Stimulated activated CD4-positive, alpha-beta T cell treated with anti-CD3 and anti-CD28 coated beads, Interleukin-1b, Interleukin-23, amount 100 ng/mL, for 4 hours (primary cell): ENCODE measurements around the gene CHST4.
"Not testable (repeated sequence)": the region's sequence is repeated elsewhere in the genome, so short reads cannot be mapped to it uniquely, and the experiment has no call there.

Experiments used
- DNase-seq, 2 donors: peaks; one replicate each; pipeline ENCODE4 v3.0.0-alpha.2; 2020; ENCODE audit warnings: low read depth in 2 of 2

Gene CHST4

DNA sequence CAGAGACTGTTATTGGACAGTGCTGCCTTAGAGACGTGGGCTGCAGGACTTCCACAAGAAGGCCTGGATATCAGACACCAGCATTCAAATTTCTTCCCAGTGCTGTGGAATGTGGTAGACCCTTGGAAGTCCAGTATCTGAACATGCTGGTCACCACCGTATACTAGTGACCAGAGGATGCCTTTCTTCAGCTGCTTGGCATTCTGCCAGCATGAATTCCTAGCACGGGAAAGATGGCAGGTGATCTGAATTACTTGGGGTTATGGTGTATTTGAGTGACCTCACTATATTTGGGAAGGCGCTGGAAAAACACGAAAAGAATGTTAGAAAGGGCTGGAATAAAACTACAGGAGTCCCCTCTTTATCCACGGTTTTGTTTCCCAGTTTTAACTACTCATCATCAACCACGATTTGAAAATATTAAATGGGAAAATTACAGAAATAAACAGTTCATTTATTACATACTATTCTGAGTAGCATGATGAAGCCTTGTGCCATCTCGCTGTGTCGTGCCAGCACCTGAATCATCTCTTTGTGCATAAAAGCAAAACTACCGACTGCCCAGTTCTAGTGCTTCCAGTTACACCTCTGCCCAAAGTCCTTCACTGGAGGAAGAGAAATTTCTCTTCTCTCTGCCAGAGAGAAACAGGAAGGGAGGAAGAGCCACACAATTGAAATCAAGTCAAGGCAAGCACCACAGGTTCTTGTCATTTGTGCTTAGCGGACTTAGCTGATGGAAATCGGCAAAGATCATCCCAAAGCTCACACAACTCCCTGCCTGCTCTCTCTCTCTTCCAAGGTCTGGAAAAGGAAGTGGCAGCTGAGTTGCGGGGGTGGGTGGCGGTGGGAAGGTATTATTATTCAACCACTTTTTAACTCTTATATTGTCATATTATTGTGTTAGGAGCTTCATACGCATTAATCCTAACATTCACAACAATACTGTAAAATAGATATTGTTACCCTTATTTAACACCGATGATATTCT, 1.4 kb upstream of the CHST4 start:
- no peak for DNase-seq

DNA sequence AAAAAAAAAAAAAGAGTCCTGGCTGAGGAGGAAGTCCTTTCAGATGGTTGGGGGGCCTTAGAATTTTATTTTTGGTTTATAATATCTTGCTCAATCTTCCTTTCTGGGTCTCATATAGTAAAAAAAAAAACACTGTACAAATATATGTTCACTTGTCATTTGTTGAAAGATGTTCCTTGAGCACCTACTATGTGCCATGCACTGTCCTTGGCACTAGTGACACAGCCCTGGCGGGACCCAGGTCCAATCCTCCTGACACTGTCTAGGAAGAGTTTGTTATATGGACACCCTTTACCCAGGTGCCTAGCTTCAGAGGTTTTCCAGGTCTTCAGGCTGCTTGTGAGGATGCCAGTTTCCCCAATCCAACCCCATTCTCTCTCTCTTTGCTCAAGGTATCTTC, 2.0 kb downstream of the CHST4 start:
- DNase-seq, result no peak

DNA sequence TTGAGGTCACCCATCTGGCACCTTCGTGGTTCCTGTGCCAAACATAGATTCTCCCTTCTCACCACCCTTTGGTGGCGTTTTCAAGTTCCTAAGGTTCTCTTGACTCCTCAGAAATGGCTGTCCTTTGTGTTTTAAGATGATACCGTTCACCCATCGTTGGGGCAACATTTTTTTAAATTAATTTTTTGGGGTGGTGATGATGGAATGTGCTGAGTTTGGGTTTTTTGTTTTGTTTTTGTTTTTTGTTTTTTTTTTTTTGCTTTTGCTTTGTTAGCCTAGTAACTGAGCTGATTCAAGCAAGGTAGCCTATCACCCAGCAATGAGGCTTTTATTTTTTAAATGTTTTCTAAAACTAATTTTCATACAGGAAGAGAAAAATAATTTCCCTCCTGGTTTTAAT, 2.6 kb downstream of the CHST4 start:
- no peak for DNase-seq

DNA sequence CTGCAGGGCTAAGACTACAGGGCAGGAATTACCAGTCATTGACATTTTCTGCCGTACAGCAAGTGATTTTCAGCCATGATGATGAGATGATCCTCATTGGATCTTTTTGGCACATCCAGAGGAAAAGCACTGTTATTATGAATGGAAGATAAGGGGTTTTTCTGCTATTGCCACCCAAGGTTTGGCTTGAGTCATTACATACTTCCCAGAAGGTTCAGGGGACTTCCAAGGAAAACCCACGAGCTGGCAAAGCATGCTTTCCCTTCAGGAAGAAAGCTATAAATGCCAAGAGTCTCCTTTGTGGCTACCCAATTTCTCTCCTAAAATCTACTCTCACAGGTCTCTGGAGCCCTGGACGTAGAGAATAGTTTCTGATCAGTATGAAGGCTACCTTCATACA, 6.1 kb downstream of the CHST4 start:
- DNase-seq, result no peak

DNA sequence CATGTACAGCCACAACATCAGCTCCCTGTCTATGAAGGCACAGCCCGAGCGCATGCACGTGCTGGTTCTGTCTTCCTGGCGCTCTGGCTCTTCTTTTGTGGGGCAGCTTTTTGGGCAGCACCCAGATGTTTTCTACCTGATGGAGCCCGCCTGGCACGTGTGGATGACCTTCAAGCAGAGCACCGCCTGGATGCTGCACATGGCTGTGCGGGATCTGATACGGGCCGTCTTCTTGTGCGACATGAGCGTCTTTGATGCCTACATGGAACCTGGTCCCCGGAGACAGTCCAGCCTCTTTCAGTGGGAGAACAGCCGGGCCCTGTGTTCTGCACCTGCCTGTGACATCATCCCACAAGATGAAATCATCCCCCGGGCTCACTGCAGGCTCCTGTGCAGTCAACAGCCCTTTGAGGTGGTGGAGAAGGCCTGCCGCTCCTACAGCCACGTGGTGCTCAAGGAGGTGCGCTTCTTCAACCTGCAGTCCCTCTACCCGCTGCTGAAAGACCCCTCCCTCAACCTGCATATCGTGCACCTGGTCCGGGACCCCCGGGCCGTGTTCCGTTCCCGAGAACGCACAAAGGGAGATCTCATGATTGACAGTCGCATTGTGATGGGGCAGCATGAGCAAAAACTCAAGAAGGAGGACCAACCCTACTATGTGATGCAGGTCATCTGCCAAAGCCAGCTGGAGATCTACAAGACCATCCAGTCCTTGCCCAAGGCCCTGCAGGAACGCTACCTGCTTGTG, 10.7 kb downstream of the CHST4 start:
- no peak for DNase-seq

DNA sequence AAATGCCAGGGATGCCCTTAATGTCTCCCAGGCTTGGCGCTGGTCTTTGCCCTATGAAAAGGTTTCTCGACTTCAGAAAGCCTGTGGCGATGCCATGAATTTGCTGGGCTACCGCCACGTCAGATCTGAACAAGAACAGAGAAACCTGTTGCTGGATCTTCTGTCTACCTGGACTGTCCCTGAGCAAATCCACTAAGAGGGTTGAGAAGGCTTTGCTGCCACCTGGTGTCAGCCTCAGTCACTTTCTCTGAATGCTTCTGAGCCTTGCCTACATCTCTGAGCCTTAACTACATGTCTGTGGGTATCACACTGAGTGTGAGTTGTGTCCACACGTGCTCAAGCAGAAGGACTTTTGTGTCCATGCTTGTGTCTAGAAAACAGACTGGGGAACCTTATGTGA, 11.4 kb downstream of the CHST4 start:
- DNase-seq, result peak in 1 of 2 donors; percentile 16

DNA sequence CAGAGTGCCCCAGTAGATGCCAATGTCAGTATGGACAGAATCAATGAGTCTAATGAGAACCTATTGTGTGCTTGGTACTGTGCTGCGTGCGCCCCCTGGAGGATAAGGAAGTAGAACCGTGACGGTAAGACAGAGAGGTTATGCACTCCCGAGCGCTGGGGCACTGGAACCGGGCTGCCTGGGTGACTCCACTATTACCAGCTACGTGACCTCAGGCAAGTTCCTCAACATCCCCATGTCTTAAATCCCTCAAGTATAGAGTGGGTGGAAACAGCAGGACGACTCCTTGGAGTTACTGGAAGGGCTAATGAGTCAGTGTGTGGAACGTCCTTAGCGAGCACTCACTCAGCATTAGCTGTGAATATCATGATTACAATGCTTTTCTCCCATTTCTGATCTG, 16.2 kb downstream of the CHST4 start:
- peak; percentile 29 to 39 for DNase-seq

DNA sequence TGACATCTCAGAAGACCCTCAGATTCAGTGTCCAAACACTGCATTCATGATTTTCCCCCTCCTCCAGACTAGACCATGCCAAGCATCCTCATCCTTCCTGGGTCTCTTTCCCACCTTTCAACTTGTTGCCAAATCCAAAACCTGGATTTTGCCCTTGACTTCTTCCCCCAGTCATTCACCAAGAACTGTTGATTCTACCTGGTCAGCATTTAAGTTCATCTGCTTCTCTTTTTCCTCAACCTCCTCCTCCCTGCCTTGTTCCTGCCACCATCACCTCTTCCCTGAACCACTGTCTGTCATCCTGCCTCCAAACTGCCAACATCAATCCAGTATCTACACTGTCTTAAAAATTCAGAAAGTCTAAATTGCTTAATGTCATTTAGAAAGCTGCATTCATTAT, 20.9 kb downstream of the CHST4 start:
- DNase-seq, result no peak

DNA sequence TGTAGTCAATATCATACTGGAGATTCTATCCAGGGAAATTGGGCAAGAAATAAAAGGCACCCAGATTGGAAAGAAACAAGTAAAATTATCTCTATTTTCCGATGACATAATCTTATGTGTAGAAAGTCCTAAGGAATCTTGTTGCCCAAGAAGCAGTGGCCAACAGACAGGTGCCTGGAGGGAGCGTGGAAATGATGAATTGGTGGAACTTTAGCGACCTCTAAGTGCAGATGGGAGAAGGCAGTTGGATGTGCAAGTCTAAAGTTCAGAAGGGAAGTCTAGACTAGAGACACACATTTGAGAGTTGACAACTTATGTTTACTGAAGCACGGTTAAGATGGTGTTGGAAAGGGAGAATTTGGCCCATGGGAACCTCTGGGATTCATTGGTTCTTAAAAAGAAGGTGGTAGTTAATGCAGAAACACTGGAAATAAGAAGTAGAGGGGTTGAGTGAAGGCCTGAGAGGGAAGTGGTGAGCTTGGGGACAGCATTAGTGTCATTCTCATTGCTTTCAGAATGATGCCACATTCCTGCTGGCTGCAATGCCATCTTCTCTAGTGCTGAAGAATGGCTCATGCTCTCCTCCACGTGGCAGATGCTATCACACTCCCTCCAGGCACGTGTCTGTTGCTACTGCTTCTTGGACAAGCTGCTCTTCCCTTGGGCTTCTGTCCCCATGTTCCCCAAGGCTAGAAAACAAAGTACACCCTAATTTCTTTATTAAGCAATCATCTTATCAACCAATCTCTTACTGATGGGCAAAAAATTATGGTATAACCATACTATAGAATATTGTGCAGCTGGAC, 26.7 kb downstream of the CHST4 start:
- no peak for DNase-seq

DNA sequence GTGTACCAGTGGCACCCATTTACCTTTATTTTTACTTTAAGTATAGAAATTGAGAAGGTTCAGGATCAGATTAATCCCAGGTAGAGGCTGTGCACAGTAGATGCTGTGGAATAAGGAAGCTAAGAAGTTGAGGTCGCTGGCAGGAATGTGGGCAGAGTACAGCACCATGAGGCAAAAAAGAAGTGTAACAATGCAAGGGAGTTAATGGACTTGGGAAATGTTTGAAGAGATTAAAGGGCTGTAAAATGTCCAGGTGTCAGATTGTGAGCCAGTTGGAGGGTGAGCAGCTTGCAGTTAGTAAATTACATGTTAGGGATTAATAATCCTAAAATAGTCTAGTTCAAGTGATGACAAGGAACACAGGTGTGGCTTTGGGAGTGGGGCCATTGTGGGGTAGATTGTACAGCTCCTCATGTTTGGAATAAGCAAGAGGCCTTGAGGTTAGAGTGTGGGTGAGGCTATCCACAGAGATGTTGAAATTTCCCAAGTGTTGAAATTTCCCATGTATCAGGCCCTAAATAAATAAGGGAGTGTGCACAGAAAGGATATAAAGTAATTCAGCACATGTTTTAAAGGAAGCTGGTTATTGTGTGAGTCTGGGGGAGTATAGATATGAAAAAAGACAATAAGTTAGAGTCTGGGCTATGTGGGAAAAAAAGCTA, 29.1 kb downstream of the CHST4 start:
- no peak for DNase-seq

DNA sequence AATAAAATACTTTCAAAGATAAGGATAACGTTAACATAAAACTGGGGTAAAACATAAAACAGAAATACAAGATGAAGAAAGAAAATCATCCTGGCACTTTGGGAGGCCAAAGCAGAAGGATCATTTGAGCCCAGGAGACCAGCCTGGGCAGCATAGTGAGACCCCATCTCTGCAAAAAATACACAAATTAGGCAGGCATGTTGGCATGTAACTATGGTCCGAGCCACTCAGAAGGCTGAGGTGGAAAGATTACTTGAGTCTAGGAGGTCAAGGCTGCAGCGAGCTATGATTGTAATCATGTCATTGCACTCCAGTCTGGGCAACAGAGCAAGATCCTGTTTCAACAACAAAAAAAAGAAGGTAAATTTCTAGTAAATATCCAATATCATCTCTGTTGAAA, 31.1 kb downstream of the CHST4 start:
- no peak for DNase-seq

DNA sequence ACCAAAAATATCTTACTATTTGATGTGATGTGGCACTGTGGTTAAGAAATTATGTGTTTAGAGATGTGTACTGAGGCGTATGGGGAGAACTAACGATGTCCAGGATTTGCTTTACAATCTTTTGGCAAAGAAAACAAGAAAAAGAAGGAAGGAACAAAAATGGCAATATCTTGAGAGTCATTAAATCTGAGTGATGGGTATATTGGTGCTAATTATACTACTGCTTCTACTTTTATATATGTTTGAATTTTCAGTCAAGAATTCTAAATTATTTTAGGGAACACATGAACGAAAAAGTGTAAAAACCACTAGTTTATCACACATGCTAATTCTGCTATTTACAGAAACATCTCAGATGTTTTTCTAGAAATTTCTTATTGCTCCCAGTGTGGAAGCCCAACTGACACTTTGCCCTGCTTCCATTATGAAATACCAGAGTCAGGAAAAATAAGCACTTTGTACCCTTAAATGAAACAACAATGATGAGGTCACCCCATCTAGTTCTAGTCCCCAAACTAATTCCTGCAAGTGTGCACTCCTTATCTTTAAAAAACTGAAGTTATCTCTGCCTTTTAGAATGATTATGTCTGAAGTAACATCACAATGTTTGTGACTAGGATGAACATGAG, 31.8 kb downstream of the CHST4 start:
- no peak for DNase-seq

DNA sequence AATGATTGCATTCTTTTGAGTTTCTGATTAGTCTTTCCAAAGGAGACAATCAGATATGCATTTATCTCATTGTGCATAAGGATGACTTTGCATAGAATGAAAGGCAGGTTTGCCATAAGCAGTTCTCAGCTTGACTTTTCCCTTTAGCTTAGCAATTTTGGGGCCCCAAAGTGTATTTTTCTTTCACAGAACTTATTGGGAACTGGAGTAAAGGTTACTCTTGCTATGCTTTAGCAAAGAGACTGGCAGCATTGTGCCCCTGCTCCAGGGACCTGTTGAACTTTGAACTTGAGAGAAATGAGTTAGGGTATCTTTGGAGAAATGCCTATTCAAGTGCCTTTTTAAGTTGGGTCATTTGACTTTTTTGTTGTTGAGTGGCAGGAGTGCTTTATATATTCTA, 33.6 kb downstream of the CHST4 start:
- no peak for DNase-seq

DNA sequence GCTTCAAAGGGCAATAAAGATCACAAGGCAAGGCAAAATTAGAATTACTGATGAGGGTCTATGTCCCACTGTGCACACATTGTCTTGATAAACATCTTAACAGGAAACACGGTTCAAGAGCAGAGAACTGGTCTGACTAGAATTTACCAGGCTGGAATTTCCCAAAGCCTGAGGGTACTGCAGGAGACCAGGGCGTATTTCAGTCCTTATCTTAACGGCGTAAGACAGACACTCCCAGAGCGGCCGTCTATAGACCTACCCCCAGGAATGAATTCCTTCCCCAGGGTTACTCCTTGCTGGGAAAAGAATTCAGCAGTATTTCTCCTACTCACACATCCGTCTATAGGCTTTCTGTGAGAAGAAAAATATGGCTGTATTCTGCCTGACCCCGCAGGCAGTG, 35.7 kb downstream of the CHST4 start:
- DNase-seq, result not testable (repeated sequence)

DNA sequence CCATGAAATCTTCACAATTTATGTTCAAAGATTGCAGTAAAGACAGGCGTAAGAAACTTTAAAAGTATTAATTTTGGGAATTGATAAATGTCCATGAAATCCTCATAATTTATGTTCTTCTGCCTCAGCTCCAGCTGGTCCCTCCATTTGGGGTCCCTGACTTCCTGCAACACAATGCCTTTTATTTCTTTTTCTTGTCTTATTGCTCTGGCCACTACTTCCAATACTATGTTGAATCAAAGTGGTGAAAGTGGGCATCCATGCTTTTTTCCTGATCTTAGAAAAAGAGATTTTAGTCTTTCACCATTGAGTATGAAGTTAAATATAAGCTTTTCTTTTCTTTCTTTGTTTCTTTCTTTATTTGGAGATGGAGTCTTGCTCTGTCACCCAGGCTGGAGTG, 36.3 kb downstream of the CHST4 start:
- DNase-seq, result no peak

DNA sequence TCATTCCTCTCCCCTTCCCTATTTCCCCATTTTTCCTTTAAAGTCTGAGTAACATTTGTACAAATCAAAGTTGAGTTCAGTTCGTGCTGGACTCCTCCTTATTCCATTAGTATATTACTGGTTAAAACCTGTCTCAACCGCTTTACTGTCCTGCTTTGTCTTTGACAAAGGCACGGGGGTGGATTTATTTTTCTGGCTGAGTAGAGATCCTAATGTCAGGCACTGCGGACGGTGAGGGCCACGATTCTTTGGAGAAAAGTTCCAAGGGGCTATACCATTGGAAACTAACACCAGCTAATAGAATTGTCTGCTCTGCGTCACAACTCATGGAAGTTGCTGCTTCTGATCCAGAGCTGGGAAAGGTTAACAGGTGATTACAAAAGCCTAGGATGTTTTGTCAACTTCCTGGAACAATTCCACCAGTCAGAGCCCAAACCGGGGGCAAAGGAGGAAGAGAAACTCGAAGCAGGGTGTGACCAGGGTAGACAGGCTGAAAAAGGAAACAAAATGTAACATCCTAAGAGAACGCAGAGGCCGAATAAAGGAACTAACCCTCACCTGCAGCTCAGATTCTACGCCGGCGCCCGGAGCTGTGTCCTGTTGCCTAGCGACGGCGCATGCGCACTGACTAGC, 38.2 kb downstream of the CHST4 start:
- no peak for DNase-seq

DNA sequence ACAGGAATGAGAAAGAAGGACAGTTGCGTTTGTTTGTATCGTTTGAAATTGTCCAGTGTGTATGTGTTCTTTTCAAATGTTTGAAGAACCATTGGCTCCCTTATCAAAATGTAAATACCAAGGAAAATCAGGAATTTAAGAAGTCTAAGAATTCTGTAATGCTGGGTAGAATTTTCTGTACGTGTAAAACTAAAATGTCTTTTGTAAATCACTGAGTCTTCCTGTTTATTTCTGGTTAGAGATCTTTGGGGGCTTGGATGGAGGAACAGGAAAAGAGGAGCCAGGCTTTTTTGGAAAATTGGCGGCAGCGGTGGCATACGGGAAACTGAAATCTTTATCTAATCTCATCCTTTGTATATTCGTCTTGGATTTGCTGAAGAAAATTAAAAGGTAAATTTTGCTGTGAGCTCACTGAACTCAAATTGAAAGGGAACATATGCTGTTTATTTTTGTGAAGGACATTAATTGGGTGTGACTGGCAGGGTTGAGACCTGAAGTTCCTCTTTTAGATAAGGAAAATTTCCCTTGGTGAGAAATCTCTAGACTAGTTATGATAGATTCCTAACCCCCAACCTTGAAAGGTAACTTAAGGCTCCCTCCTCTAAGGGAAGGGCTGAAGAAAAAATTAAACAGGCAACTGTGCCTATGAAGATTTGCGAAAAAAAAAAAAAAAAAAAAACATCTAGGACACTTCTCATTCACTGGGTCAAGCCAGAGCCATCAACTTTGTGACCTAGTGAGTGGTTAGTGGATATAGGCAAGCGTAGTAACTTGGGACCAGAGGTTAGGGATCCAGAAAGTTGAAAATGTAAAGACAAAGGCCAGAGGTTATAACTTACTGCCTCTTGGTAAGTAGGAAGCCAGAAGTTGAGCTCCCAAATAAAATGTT, 39.8 kb downstream of the CHST4 start:
- no peak for DNase-seq

DNA sequence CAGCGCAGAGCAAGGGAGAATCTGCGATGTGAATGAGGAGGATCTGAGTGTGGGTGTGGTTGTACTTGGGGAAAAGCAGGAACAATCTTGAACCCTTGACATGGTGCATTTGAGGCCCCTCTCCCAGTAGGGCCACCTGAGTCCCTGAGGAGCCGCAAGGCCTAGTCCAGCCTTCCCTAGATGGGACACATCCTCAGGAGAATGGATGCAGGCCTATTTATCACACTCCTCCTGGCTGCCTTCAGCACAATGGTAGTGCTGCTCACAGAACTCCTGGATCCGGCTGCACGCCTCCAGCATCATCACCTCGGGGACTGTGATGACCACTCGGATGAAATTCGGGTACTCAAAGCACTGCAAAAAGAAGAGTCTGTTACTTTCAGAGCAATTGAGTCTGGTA, 41.7 kb downstream of the CHST4 start:
- no peak for DNase-seq

DNA sequence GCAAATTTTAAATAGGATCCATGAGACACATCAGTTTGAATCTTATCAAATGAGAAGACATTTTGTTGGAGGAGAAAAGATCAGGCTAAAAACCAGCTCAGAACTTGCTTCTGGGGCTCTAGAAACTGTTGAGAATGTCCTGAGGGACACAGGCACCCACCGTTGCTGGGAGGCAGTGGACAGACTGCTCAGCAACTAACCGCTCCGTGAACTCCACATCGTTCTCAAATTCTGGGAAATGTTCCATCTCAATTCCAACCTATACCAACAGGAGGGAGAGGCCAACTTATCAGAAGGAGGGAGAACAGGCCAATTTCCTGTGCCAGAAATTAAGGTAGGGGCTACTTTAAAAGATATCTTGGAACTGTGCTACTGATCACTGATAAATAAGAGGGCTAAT, 42.3 kb downstream of the CHST4 start:
- no peak for DNase-seq

DNA sequence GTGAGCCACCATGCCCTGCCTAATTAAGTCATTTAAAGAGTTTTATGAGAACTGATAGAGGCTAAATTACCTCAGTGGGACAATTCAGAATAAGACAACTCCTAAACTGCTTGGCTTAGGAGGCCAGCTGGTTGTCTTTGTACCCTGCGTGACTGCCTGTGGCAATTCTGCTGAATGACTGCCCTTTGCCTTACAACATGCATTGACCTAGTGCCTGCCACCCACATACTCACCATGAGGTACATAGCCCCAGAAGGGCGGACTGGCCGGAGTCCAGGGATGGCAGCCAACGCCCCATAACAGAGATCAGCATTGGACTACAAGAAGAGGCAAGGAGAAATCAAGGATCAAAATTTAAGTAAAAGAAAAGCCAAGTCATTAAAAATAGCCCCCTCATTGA, 43.4 kb downstream of the CHST4 start:
- no peak for DNase-seq
